KBM-7 (cell line): ENCODE results near the gene TLCD5.

ENCODE experiments used
- DNase-seq: peaks from one replicate; pipeline ENCODE4 v3.0.0-alpha.2; 2015
- in situ Hi-C: fragments of 300-500 bp; cut with MboI; formaldehyde crosslinking; loops from 2 replicates; pipeline ENCODE4 v1.14.3; 2020; ENCODE audit warnings: low sequenced_read_pairs, low pct_unique_long_range_greater_than_20kb, mixed read lengths

TLCD5 gene

GRCh38 chr11:120358729-120359128 lies 33.6 kb downstream of the TLCD5 start:
- DNase-seq = no peak

GRCh38 chr11:120363436-120363835 lies 38.3 kb downstream of the TLCD5 start:
- in situ Hi-C loops = no loop called here
- DNase-seq = no peak

More at GRCh38 chr11:120358729-120359128, 33.6 kb downstream of the TLCD5 start:
- in situ Hi-C loops = no loop called here

- in situ Hi-C loops = no loop called here
- DNase-seq = no peak
Measured at GRCh38 chr11:120365512-120365911, 40.4 kb downstream of the TLCD5 start.

GRCh38 chr11:120372296-120372695 lies 47.2 kb downstream of the TLCD5 start:
- in situ Hi-C loops = no loop called here
- no peak for DNase-seq

GRCh38 chr11:120375076-120375475 lies 50.0 kb downstream of the TLCD5 start:
- DNase-seq = no peak
- in situ Hi-C loops = no loop called here

GRCh38 chr11:120376547-120377182 lies 51.6 kb downstream of the TLCD5 start:
- in situ Hi-C loops = no loop called here
- no peak for DNase-seq

- no peak for DNase-seq
- in situ Hi-C loops = no loop called here
Measured at GRCh38 chr11:120378474-120378873, 53.4 kb downstream of the TLCD5 start.

GRCh38 chr11:120381401-120381800 lies 56.3 kb downstream of the TLCD5 start:
- in situ Hi-C loops = no loop called here
- no peak for DNase-seq
